ENCODE data around the gene ZBTB16.

GRCh38 chr11:114190630-114191029 is 131.1 kb downstream of the ZBTB16 start:
- TF ChIP-seq TAF1 (IDR thresholded peaks at IDR 0.05; ENCODE audit: low read depth) (no peak), POLR2AphosphoS5 (IDR thresholded peaks at IDR 0.05) (no peak), REST (IDR thresholded peaks at IDR 0.05; ENCODE audit: borderline replicate concordance) (no peak), CTCF (IDR thresholded peaks at IDR 0.05; ENCODE audit: poor library complexity, severe bottlenecking) (no peak)
